HEK293 (cell line): ENCODE measurements around the gene ARID1A.
"Not testable (repeated sequence)": the region's sequence is repeated elsewhere in the genome, so short reads cannot be mapped to it uniquely, and the experiment has no call there.

Source experiments
- BCL11A ChIP-seq: fragments of 450-650 bp; formaldehyde crosslinking; IDR thresholded peaks from 2 replicates; pipeline ENCODE4 v1.5.1; 2016; ENCODE audit warnings: low read depth, missing biosample characterization, missing genetic modification characterization
- KLF10 ChIP-seq: fragments of 450-650 bp; IDR thresholded peaks from 2 replicates; pipeline ENCODE4 v1.5.1; 2018; ENCODE audit warnings: missing biosample characterization, mild to moderate bottlenecking, missing genetic modification characterization
- MYNN ChIP-seq: fragments of 450-650 bp; formaldehyde crosslinking; IDR thresholded peaks from 2 replicates; pipeline ENCODE4 v1.5.1; 2016; ENCODE audit warnings: missing biosample characterization, missing genetic modification characterization, borderline replicate concordance
- RBAK ChIP-seq: fragments of 450-650 bp; formaldehyde crosslinking; IDR thresholded peaks from 2 replicates; pipeline ENCODE4 v1.5.1; 2016; ENCODE audit warnings: missing biosample characterization, missing genetic modification characterization
- SP2 ChIP-seq: fragments of 450-650 bp; formaldehyde crosslinking; IDR thresholded peaks from 2 replicates; pipeline ENCODE4 v1.5.1; 2016; ENCODE audit warnings: missing biosample characterization, missing genetic modification characterization
- YY1 ChIP-seq: fragments of 450-650 bp; formaldehyde crosslinking; IDR thresholded peaks from 2 replicates; pipeline ENCODE4 v1.5.1; 2018; ENCODE audit warnings: missing biosample characterization, missing genetic modification characterization
- ZBTB7A ChIP-seq: fragments of 450-650 bp; formaldehyde crosslinking; IDR thresholded peaks from 2 replicates; pipeline ENCODE4 v1.5.1; 2016; ENCODE audit warnings: low read depth, missing biosample characterization, missing genetic modification characterization
- ZFP69B ChIP-seq: fragments of 450-650 bp; formaldehyde crosslinking; IDR thresholded peaks from 2 replicates; pipeline ENCODE4 v1.5.1; 2016; ENCODE audit warnings: missing biosample characterization, missing genetic modification characterization
- ZNF112 ChIP-seq: fragments of 450-650 bp; formaldehyde crosslinking; IDR thresholded peaks from 2 replicates; pipeline ENCODE4 v1.5.0; 2017; ENCODE audit warnings: missing biosample characterization, missing genetic modification characterization
- ZNF274 ChIP-seq, 2 experiments: fragments of 200-500 bp in 1 of 2; fragments of 450-650 bp in 1 of 2; sonication (Bioruptor generic) in 1 of 2; formaldehyde crosslinking in 1 of 2; IDR thresholded peaks; 2 replicates each; pipeline versions ENCODE4 v1.5.1 to v1.6.1; 2014 to 2016; ENCODE audit warnings: borderline replicate concordance in 1 of 2, inconsistent platforms in 1 of 2, low read length in 1 of 2, missing biosample characterization in 1 of 2, missing genetic modification characterization in 1 of 2
- ZNF350 ChIP-seq: fragments of 450-650 bp; formaldehyde crosslinking; IDR thresholded peaks from 2 replicates; pipeline ENCODE4 v1.5.0; 2017; ENCODE audit warnings: missing biosample characterization, mild to moderate bottlenecking, missing genetic modification characterization
- ZSCAN16 ChIP-seq: fragments of 450-650 bp; formaldehyde crosslinking; IDR thresholded peaks from 2 replicates; pipeline ENCODE4 v1.5.1; 2016; ENCODE audit warnings: missing biosample characterization, missing genetic modification characterization
- TF ChIP-seq, protein P1 (sequence below): fragments of 450-650 bp; formaldehyde crosslinking; IDR thresholded peaks from 2 replicates; pipeline ENCODE4 v1.5.1; 2016; ENCODE audit warnings: missing biosample characterization, missing genetic modification characterization

GRCh38 chr1:26803932-26804331, 108.1 kb downstream of the ARID1A start:
- TF ChIP-seq ZBTB7A (tag by site-specific recombination); RBAK (tag by site-specific recombination); SP2 (tag by site-specific recombination); KLF10 (tag by site-specific recombination); ZNF112 (tag by site-specific recombination); ZFP69B (tag by site-specific recombination); BCL11A (tag by site-specific recombination); MYNN (tag by site-specific recombination); ZNF274 (IDR thresholded peaks at IDR 0.05; ENCODE audit: low read length); ZNF274 (tag by site-specific recombination; IDR thresholded peaks at IDR 0.05; ENCODE audit: borderline replicate concordance); ZSCAN16; YY1; ZNF350 (tag by site-specific recombination): not testable (repeated sequence)
- TF ChIP-seq, protein P1, sequence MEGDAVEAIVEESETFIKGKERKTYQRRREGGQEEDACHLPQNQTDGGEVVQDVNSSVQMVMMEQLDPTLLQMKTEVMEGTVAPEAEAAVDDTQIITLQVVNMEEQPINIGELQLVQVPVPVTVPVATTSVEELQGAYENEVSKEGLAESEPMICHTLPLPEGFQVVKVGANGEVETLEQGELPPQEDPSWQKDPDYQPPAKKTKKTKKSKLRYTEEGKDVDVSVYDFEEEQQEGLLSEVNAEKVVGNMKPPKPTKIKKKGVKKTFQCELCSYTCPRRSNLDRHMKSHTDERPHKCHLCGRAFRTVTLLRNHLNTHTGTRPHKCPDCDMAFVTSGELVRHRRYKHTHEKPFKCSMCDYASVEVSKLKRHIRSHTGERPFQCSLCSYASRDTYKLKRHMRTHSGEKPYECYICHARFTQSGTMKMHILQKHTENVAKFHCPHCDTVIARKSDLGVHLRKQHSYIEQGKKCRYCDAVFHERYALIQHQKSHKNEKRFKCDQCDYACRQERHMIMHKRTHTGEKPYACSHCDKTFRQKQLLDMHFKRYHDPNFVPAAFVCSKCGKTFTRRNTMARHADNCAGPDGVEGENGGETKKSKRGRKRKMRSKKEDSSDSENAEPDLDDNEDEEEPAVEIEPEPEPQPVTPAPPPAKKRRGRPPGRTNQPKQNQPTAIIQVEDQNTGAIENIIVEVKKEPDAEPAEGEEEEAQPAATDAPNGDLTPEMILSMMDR (tag by site-specific recombination): not testable (repeated sequence)
